Cardiac septum (tissue), 1 donor: ENCODE data around the gene MEDAG. TPM values are rescaled to one million over a fixed set of nuclear protein-coding genes. Genes with fewer than 3 reads are reported as not detected.

Source experiments
- DNase-seq: peaks from one replicate; pipeline ENCODE4 v3.0.0-alpha.2; 2020; ENCODE audit warnings: low spot score
- intact Hi-C: fragments of 100-400 bp; cut with DNase I; formaldehyde crosslinking; loops from one replicate; pipeline ENCODE4 v1.14.0; 2022
- long read RNA-seq: library from polyadenylated mRNA; unstranded; transcript quantifications from one replicate; pipeline ENCODE4 v2.0.0, GENCODE V29; 2021
- total RNA-seq: library from RNA; stranded (reverse); fragmentation: NEBNext Ultra II Directional; extraction: Animal tissue kit (Norgen Biotek cat#: 25700); gene quantifications from one replicate; pipeline ENCODE4 v1.2.1, GENCODE V29; 2021
- donor health status: DM: no; HTN: no; CAD: no.

The MEDAG gene
- 11.7 TPM for total RNA-seq
- long read RNA-seq, transcript MEDAG-201 (5 exons, 2,374 nt), result major isoform, 33 of 36 reads
- long read RNA-seq, partial matches to known transcripts, result 0 of 36 reads
- long read RNA-seq, other reads (novel, unspliced or antisense), result 3 of 36 reads

DNA sequence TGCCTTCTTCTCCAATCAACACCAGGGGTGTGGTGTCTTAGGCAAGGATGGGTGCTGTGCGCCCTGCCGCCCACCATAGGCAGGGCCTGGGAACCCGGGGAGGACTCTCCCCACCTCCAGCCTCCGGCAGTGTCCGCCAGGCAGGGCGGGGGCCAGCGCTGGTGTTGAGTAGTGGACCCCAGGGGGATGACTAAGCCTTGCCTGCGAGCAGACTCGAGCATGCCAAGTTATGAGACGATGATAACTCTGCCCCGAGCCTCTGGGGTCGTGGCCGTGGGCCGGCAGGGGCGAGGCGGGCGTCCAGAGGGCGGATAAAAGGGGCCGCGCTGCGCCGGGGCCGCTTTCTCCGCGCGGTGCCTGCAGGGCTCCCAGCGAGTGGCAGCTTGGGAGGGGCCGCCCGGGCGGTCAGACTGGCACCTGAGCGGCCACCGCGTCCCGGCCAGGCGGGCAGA, at the start of gene MEDAG:
Gene MEDAG, plus strand, starts transcription at position 340 of the 452 bp plus-strand sequence. CDS start 245 bp downstream, outside the sequence.
- DNase-seq, result peak; percentile 86
- intact Hi-C loops, result loop anchor here (5.0 kb wide), 2 partner anchors 39 to 104 kb away; no protein-coding TSS in a partner anchor

GRCh38 chr13:30857018-30857417, 49.1 kb upstream of the MEDAG start:
- no peak for DNase-seq
- intact Hi-C loops, result no loop called here

DNA sequence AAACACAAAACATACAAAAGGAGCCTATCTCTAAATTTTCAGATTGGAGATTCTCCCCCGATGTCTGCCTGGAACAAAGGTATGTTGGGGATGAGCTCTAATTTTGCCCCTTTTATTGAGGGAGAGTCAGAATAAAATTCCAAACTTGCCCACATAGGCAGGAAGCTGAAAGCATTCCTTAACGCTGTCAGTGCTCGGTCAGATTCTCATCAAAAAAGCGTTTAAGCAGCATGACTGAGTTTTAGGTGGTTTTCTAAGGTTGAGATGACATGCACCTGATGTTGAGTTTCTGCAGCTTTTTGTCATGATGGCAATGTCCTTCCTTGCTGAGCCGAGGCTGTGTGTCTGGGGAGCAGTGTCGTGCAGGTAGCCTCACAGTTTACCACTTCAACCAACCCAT, 48.4 kb upstream of the MEDAG start:
- DNase-seq, result no peak
- intact Hi-C loops, result no loop called here

DNA sequence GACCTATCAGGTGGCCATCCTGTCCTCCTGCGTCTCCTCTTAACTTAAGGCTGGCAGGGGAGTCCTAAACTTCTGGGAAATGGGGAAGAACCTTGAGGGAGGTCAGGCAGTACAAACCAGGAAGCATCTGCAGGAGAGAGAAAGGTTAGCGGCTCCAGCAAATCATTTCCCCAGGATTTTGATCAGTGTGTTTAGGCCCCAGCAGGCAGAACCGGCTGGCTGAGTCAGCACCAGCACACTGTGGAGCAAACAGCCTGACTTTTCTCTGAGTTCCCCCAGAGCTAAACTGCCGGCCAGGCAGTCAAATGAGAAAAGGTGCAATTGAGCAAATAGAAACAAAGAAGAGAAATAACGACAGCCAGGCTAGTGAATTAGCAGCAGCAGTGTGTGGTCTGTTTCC, 46.7 kb upstream of the MEDAG start:
- intact Hi-C loops, result no loop called here

GRCh38 chr13:30861163-30861562, 44.9 kb upstream of the MEDAG start:
- intact Hi-C loops, result loop anchor here (10.0 kb wide), 2 partner anchors 184 to 246 kb away; partner anchors contain the start of gene USPL1
- no peak for DNase-seq

More for the DNA sequence above, 46.7 kb upstream of the MEDAG start:
- no peak for DNase-seq

GRCh38 chr13:30861836-30862467, 44.1 kb upstream of the MEDAG start:
- intact Hi-C loops, result loop anchor here (10.0 kb wide), 2 partner anchors 183 to 247 kb away; partner anchors contain the start of gene USPL1
- no peak for DNase-seq

GRCh38 chr13:30862707-30863106, 43.4 kb upstream of the MEDAG start:
- intact Hi-C loops, result loop anchor here (10.0 kb wide), 2 partner anchors 182 to 248 kb away; partner anchors contain the start of gene USPL1
- no peak for DNase-seq

GRCh38 chr13:30863231-30863630, 42.8 kb upstream of the MEDAG start:
- intact Hi-C loops, result loop anchor here (10.0 kb wide), 2 partner anchors 182 to 248 kb away; partner anchors contain the start of gene USPL1

DNA sequence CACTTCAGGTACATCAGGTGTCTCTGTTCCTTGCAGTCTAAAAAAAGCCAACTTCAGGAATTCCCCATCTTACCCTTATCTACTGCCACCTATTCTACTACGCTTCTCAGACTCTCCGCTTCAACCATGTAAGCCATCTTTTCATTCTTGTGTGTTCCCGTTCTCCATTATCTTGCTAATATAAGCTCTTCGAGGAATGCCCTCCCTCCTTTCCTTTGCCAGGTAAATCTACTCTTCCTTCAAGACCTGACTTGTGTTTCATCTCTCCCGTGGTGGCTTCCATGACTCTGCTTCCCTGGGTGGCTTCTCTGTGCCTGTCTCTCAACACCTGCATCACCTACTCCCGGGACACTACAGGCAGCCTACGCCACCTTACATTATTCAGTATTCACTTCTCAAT, 42.3 kb upstream of the MEDAG start:
- intact Hi-C loops, result loop anchor here (10.0 kb wide), 2 partner anchors 181 to 249 kb away; partner anchors contain the start of gene USPL1
- DNase-seq, result no peak

More at GRCh38 chr13:30863231-30863630, 42.8 kb upstream of the MEDAG start:
- no peak for DNase-seq

GRCh38 chr13:30864433-30865122, 41.5 kb upstream of the MEDAG start:
- intact Hi-C loops, result loop anchor here (5.0 to 10.0 kb wide), 5 partner anchors 43 to 250 kb away; partner anchors contain the start of genes MEDAG and USPL1
- no peak for DNase-seq

- peak; percentile 86 for DNase-seq
- intact Hi-C loops, result loop anchor here (5.0 to 10.0 kb wide), 5 partner anchors 42 to 251 kb away; partner anchors contain the start of genes MEDAG and USPL1
These were observed 40.7 kb upstream of the MEDAG start for GRCh38 chr13:30865123-30866049.

DNA sequence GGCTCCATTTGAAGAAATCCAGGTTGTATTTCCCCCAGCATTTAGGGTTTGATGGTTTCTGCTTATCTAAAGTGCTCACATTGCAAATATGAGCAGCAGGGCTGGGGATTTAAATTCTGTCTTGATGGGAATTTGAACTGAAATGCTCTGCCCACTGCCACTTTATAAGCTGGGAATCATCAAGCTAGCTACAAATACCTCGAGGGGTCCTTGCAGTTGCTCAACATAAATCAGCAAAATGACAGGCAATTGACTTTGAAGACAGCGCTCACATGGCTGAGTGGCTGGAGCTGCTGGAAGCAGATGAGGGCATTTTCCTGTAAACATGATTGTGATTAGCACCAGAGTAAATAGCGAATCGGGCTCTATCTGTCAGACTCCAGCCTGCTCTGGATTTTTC, 39.4 kb upstream of the MEDAG start:
- intact Hi-C loops, result loop anchor here (5.0 to 10.0 kb wide), 5 partner anchors 41 to 252 kb away; partner anchors contain the start of genes MEDAG and USPL1
- no peak for DNase-seq

GRCh38 chr13:30867089-30867669, 38.9 kb upstream of the MEDAG start:
- intact Hi-C loops, result loop anchor here (5.0 to 10.0 kb wide), 5 partner anchors 40 to 252 kb away; partner anchors contain the start of genes MEDAG and USPL1
- DNase-seq, result no peak

DNA sequence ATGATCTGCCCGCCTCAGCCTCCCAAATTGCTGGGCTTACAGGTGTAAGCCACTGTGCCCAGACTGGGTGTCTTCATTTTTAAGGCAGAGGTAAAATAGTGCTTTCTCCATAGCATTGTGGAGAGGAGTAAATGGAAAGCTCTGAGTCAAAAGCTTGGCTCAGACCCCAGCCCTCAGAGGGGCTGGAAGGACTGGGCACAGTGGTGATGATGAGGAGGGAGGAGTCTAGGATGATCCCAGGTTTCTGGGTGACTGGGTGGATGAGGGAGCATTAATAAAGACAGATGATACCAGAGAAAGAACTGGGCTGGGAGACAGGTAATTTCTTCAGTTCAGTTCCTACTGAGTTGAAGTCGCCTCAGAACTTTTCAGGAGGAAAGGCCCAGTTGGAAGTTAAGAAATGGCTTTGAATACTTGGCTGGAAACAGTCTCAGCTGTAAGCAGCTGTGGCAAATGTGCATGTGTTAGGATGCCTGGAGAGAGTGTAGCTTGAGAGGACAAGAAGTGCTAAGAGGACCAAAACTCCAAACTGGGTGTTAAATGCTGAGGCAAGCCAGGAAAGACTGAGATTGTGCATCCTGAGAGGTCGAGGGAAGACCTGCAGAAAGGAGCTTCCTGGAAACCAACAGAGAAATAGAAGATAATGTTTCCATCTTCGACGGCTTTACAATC, 37.1 kb upstream of the MEDAG start:
- no peak for DNase-seq
- intact Hi-C loops, result loop anchor here (5.0 to 10.0 kb wide), 5 partner anchors 38 to 254 kb away; partner anchors contain the start of genes MEDAG and USPL1

- intact Hi-C loops, result loop anchor here (5.0 to 10.0 kb wide), 5 partner anchors 38 to 255 kb away; partner anchors contain the start of genes MEDAG and USPL1
- no peak for DNase-seq
These were observed 36.6 kb upstream of the MEDAG start for GRCh38 chr13:30869491-30869890.

DNA sequence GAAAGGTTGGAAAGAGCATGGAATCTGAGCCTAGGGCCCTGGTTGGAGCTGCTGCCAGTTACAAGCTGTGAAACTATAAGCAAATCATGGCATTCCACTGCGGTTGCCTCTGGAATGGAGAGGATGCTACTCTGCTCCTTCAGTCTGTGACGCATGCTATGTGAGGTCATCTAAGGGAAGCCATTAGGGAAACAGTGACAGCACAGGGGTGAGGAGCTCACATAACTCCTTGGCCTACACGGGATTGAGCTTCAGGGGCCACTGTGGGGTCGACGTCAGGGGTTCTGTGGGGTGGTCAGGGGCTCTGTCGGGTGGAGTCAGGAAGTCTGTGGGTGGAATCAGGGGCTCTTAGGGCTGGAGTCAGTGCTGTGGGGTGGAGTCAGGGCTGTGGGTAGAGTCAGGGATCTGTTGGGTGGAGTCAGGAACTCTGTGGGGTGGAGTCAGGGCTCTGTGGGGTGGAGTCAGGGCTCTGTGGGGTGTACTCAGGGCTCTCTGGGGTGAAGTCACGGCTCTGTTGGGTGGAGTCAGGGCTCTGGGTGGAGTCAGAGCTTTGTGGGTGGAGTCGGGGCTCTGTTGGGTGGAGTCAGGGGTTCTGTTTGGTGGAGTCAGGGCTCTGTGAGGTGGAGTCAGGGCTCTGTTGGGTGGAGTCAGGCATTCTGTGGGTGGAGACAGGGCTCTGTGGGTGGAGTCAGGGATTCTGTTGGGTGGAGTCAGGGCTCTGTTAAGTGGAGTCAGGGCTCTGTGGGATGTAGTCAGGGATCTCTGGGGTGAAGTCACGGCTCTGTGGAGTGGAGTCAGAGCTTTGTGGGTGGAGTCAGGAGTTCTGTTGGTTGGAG, 35.8 kb upstream of the MEDAG start:
- DNase-seq, result peak; percentile 80
- intact Hi-C loops, result no loop called here
